NCI-H345 treated with DMSO at 0.1 percent for 48 hours (cell line): ENCODE results near the gene PDE4D.

Source experiments
- DNase-seq: peaks from one replicate; lab custom pipeline; 2025; ENCODE audit not compliant: unreplicated experiment; lab: John Stamatoyannopoulos, UW

PDE4D gene

DNA sequence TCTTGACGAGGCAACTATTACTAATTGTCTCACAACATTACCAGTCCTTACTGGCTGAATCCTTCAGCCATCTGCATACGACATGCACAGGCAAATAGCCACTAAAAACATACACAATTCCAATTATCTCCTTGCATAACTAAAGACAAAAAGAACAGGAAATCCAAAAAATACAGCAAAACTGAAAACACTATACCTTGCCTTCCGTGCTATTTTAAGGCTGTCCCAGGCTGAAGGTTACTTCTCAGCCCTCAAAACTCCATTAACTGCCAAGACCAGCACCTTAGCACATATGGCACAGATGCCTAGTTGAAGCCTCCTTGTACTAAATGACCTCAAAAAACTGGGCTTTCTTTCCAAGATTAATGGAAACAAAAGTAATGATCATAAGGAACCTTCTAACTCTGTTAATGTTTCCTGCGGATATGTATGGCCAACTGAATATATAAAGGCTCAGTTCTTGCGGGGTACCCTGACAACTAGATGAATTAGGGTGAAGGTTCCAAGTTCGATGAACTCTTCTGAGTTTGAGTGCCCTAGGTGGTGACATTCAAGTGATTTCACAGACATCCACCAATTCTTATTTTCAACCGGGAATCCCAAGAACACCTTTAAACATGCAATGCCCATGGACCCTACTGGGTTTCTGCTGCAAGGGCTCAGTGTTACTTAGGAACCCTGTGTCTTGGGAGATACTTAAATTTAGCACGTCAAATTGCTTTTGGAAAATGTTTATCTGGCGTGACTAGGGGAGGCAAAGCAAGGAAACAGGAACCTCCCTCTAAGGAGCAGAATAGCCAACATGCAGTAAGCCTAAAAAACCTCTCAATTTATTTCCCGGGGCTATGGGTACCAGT, 855.4 kb downstream of the PDE4D start:
- no peak for DNase-seq

DNA sequence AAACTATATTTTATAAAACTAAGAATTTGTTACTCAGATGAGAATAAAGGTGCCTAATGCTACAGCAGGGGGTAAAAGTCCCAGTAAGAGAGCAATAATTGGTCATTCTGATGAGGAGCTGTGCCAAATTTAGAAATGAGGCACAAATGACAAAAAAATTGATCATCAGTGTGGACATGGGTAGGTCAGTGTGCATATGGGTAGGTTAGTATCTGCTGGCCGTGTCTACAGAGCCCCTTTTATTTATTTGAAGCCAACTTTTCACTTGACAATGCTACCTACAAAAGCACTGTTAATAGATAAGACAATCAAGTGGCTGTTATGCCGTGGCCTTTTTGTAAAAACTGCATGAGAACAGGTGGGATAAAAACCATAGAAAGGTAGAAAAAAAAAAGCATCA, 856.1 kb downstream of the PDE4D start:
- DNase-seq = no peak

DNA sequence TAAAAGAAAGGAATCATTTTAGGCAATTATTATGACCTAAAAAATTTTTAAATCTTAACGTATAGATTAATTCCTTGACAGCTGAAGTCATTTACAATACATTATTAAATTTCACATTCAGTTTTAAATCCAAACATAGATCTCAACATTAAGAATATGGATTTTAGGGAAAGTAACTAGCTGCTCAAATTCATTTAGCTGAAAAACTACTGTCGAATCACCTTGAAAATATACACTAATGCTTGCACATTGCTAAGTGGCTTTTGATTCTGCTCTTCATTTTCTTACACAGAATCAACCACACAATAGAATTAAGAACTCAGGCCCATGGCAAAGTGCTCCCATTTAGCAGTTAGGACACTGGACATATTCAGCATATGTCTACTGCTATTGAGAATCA, 856.5 kb downstream of the PDE4D start:
- no peak for DNase-seq

DNA sequence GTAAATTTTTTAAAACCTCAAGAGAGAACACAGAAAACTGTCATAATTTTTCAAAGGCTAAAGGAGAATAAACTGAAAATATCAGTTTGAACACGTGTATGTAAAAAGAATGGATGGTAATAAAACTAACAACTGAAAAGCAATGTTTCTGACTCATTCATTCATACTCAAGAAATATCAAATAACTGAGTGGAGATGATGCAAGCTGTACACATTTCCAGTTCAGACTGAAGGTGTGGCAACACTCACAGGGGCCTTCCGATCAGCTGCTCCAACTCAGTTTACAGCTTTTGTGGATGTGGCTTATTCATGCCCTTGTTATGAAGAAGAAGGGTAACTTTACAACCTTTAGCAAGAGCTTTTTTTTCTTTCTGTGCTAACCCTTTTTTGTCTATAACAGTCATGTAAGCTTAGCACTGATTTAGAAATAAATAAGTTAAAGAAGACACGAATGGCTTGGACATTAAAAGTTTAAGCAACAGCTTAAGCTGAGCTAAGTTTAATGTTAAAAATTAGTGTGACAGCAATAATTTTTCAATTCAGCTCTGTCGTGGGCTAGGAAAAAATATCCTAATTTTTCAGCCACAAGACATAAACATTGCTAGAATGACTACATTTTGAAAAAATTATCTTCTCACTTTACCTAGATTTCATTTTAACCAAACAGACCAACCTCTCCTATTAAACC, 857.1 kb downstream of the PDE4D start:
- no peak for DNase-seq

DNA sequence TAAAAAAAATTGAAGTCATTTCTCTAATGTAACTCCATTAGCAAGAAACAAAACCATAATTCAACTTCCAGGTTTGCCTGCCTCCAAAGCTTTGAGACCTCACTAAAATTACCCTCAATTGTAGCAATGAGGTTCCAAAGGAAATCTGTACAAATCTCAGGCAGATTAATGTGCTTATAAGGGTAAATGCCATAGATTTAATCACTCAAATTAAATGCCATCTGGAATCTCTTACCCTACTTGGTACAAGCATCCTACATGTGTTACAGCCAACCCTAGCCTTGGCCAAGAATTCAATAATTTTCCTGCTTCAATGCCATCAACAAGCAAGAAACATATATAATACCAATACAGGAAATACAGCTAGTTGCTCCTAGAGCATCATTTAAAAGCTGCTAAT, 857.8 kb downstream of the PDE4D start:
- DNase-seq = no peak

DNA sequence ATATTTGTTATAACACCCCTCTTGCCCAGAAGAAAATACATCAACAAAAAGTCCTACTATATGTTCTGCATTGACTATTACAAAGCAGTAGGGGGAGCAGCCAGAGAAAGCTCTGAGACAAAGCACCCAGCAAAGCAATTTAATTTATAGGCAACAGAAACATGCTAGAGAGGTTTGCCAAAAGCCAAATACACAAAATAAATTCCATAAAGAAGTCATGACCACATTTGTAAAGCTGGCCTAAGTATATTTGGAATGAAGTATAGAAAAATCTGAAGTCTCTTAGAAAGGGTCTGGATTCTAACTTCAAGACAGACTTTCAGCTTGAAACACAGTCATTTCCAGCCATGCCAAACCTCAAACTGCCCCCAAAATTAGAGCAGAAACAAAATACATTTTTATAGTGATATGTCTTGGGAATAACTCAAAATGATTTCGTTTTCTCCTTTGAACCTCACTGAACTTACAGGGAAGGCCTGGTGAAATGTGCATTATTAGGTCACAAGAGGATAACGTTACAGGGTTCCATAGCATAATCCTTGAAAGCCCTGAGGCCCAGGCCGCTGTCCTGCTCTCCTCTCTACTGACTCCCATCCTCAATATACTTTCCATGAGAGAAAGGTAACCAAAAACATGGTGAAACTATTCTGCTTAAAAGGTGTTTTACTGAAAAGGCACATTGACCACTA, 858.9 kb downstream of the PDE4D start:
- peak; percentile 8 for DNase-seq

DNA sequence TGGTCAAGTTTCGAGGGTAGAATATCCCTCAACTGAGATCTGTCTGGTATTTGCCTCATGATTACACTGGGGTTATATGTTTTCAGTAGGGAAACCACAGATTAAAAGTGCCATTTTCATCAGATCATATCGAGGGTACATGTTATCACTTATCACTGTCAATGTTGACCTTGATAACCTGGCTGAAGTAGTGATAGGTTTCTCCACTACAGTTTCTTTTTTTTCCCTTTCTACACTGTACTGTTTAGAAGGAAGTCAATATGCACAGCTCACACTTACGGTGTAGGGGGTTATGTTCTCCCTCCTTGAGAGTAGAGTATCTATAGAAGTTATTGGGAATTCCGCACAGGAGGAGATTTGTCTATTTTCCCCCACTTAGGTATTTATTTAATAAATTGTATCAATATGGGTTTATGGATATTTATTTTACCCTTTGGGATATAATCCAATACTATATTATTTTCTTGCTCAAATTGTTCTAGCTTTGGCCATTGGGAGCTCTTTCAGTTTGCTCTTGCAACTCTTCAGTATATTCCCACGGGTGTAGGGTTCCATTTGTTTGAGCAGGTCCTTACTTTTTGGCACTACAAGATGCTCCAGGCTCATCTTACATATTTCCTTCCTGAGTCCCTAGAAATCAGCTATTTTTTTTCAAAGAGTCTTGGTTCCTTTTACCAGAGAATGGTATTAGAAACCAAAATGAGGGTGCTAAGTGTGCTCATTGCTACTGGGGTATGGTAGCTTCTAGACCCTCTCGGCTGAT, 866.2 kb downstream of the PDE4D start:
- no peak for DNase-seq

DNA sequence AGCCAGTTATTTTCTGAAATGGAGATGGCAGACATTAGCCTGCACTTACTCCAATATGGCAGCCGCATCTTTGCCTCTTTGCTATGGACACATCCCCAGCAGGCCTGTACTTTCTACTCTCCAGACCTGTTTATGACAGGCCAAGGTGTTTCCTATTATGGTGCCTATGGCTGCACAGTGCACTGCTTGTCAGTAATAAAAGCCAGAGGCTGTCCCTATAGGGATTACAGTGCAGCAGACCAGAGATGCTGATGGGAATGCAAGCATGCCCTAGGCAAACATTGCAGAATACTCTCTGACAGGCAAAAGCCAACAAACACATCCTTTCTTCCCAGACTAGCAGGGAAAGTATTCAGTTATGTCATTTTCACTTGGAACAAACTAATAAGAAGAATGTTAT, 867.8 kb downstream of the PDE4D start:
- DNase-seq = no peak

DNA sequence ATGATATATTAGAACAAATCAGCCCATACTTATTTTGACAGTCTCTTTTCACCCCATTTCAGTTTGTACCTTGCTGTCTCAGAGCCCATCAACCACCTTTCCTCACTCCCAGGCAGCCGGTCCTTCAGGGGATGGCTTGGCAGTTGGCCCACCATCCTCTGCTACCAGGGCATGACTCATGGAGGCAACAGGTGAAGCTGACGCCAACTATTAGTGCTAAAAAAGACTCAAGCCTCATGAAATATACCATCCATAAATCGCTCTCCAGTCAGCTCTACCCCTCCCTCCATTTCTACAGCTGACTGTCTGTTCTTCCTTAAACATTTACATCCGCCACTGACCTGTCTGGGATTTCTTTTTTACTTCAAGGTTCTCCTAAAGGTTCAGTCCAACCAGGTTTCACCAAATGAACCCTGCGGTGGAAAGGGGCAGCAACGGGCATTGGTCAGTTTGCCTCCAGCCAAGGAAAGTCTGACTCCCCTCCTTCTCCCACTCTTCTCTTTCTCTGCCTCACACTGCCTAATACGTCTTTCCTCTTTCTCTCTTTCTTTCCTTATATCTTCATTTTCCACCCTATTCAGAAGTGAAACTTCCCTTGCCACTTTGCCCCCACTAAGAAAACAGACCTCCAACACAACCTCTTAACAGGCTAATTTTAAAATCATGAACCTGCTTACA, 871.5 kb downstream of the PDE4D start:
- peak; percentile 41 for DNase-seq

DNA sequence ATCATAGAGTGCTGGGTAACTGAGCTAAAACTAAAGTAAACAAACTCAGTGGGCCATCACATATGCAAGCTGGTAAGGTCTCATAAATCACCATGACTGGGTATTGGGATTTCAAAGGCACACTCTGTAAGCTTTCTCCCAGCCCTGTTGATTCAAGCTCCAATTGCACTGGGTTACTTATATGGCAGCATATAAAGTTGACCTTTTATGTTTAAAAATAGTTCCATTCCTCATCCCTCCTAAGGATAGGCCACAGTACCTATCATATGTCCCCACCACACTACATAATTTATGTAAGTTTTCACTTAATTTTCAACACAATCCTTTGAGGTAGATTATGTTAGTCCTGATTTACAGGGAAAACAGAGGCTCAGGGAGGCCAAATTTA, 872.2 kb downstream of the PDE4D start:
- peak; percentile 87 for DNase-seq

DNA sequence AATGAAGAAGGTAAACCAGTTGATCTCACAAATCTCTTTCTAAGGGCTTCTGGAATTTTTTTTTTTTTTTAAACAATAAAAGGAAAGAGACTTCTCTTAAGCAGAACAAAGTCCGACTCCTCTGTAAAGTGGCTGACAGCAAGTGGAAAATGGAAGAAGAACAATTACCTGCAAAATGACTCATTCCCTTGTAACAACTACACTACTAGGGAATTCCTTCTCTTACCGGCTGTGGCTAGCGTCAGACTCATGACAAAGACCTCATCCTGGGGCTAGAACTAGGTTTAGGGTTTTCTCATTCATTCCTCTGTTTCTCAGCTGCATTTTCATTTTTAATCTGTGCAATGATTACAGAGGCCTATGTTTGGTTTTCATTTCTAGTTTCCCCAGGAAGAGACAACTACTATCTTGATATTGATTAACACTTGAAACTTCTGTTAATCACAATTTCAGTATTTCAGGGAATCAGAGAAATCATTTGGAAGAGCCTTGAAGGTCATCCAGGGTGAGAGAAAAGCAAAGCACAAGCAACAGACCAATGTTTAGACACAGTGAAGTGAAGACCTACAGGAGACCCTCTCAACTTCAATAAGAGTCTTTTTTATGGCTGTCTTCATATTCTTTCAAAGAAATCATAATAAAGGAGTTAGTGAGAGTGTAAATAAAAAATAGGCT, 872.8 kb downstream of the PDE4D start:
- peak; percentile 44 for DNase-seq

DNA sequence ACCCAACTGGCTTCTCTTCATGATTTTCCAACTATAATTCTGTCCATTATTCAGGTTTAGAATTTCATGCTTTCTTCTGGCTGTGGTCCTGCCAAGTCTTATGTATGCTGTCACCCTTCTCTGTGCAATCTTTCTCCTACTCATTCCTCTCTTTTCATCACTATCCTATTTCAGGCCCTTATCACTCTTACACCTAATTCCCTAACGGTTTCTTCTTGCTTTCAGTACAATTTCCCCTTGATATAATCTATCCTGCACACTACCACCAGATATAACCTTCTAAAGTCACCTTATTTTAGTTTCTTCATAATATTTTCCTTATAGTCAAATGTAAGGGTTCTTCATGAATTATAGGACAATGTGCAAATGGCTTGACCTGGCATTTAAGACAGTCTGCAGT, 874.4 kb downstream of the PDE4D start:
- DNase-seq = no peak

DNA sequence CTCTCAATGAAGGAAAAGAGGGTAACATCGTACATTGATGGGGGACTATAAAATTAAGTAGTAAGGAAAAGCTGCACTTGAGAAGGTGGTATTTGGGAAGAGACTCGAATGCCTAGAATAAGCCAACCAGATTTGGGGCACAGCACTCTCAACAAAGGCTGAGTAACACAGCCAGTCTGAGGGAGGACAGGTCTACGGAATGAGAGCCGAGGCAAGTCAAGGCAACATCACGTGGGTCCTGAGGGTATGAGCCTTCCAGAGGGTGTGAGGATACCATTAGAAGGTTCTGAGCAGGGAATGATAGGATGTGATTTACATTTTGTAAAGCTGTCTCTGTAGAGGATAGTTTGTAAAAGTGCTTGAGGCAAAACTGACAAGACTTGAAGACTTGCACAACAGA, 876.6 kb downstream of the PDE4D start:
- no peak for DNase-seq

DNA sequence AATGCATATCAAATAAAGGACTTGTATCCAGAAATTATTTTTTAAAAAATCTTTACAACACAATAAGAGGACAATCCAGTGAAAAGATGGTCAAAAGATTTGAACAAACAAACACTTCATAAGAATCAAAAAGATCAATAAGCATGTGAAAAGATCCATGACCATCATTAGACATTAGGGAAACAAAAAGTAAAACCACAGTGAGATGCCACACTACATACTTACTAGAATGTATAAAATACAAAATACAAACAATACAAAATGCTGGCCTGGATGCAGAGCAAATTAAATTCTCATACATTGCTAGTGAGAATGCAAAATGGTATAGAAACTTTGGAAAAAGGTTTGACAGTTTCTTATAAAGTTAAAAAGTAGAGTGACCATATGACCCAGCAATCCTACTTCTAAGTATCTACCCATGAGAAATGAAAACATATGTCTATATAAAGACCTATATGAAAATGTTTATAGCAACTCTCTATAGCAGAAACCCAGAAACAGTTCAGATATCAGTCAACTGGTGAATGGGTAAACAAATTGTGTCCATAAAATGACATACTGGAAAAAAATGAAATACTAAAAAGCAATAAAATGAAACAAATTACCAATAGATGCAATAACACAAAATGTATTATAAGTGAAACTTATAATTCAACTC, 884.6 kb downstream of the PDE4D start:
- DNase-seq = no peak

DNA sequence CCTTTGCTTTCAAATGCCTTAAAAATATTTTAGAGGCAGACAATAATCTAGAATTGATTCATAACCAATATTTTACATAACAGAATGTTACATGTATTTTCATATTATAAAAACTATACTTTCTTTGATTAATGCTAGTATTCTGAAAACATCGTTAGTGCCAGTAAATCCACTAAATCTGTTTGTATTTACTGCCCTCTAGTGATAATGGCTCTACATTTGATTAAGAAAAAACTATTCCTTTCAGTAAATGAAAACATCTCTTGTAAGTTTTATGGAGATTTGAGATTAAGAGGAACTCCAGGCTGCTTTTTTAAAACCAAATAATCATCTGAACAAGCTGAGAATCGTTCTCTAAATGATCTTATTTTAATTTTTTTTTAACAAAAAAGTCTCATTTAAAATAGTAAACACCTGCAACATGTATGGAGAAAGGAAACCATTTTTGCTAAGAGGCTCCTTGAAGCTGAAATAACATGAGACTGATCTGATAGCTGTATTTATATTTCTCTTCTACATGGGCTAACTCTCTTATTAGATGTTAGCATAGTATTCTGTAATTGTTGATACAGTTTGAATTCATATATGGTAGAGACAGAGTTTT, 886.0 kb downstream of the PDE4D start:
- DNase-seq = no peak

DNA sequence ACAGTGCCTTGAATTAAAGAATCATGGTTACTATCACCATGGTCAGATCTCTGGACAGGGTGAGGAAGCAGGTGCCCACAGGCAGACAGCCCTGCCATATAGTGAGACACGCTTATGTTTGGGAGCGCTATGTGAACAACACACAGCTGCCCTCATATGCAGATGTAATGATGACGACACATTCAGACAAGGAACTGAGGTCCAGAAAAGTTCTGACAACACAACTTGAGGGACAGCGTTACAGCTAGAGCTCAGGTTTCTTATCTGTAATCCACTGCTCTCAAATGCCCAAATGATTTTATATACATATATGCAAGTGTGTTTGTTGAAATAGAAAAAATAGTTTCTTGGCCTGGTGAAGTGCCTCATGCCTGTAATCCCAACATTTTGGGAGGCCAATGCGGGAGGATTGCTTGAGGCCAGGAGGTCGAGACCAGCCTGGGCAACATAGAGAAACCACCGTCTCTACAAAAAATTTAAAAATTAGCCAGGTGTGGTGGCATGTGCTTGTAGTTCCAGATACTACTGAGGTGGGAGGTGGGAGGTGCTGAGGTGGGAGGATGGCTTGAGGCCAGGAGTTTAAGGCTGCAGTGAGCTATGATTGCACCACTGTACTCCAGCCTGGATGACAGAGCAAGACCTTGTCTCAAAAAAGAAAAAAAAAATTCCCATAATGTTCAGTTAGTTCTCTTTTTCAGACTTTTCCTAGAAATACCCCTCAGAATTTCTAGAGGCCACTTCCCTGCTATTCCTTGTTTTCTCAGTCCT, 887.4 kb downstream of the PDE4D start:
- no peak for DNase-seq

DNA sequence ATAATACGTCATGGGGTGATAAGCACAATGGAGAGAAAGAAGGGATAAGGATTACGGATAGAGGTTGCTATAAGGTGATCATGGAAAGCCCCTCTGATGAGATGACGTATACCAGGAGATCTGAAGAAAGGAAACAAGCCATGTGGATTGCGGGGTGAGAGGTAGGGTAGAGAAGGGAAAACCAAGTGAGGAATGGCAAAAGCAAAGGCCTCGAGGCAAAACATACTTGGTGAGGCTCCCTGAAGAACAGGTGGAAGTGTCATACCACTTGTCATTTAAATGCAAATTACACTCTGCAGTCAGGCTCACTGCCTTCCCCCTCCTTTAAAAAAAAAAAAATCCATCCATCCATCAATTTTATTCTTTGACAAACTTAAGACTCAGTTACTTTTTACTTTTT, 889.9 kb downstream of the PDE4D start:
- DNase-seq = no peak

DNA sequence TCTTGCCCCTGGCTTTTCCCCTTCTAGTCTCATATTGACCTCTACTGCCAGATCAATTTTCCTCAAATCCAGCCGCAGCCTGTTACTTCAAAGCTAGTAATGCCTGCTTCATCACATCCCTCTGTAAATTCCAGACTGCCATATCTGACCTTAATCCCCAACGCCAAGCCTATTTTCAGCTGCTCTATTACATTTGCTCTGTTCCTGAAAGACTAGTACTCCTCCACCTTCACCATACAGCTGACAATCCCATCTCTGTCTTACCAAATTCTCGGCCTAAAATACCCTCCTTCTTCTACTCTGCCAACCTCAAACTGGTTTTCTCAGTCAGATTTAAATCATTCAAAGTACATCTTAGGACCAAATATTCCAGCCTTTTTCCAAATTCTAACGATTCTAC, 890.4 kb downstream of the PDE4D start:
- DNase-seq = no peak
